BJ (cell line): Measurements from ENCODE around the gene APBA2. TPM values are rescaled to one million over a fixed set of nuclear protein-coding genes. Genes with fewer than 3 reads are reported as not detected.

Experiments used
- CTCF ChIA-PET: fragments of 350-600 bp; formaldehyde crosslinking; extraction: SDS; loops from one replicate; lab custom pipeline; 2021; ENCODE audit warnings: antibody characterized with exemption, inconsistent platforms; lab: Yijun Ruan, JAX
- POLR2A ChIA-PET: fragments of 300-600 bp; sonication (Branson Sonifier 250); formaldehyde crosslinking; extraction: SDS; loops from one replicate; lab custom pipeline; 2021; ENCODE audit warnings: antibody characterized with exemption; lab: Charles Lee
- DNase-seq: peaks from one replicate; pipeline ENCODE4 v3.0.0-alpha.2; 2011; ENCODE audit warnings: low read depth
- H3K27me3 ChIP-seq: 2 replicates; pipeline ENCODE4 v1.6.0; 2011; ENCODE audit warnings: low read length; ENCODE audit not compliant: control insufficient read depth, insufficient read depth
- H3K36me3 ChIP-seq: 2 replicates; pipeline ENCODE4 v1.5.1; 2011; ENCODE audit warnings: low read length; ENCODE audit not compliant: control insufficient read depth, insufficient read depth
- H3K4me3 ChIP-seq: 2 replicates; pipeline ENCODE4 v1.5.1; 2011; ENCODE audit warnings: low read depth, mild to moderate bottlenecking, control low read depth, low read length
- polyA plus RNA-seq: library from polyadenylated mRNA; depleted of rRNA; stranded (reverse); fragments of >200 nt; gene quantifications from 2 replicates; pipeline ENCODE4 v1.2.3, GENCODE V29; 2011
- TF ChIP-seq, protein P1 (sequence below): IDR thresholded peaks from 2 replicates; pipeline ENCODE4 v1.5.1; 2011; ENCODE audit warnings: low read depth, mild to moderate bottlenecking, control low read depth, inconsistent platforms, low read length, moderate library complexity; ENCODE audit not compliant: insufficient read depth

Gene APBA2
- polyA plus RNA-seq, 1 experiment, result 15.1 TPM

DNA sequence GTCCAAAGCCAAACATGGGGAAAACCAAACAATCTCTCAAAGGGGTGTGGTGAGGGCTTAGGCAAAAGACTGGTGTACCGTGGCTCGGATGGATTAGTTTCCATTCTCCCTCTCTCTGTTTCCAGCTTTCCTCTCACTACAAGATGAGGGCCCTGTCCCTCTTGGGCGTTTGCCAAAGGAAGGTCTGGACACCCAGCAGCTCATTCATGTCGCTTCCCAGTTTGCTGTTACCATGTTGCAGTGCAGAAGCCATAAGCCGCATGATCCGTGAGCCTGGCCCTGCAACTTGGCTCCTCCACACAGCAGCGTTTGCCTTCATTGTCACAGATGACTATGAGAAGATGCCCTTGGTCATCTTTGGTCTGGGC is 92.2 kb downstream of the APBA2 start:
- no peak overlapping the region for H3K4me3 ChIP-seq
- DNase-seq, result no peak
- no peaks in the 10 kb centered on the region for H3K36me3 ChIP-seq
- TF ChIP-seq, protein P1, sequence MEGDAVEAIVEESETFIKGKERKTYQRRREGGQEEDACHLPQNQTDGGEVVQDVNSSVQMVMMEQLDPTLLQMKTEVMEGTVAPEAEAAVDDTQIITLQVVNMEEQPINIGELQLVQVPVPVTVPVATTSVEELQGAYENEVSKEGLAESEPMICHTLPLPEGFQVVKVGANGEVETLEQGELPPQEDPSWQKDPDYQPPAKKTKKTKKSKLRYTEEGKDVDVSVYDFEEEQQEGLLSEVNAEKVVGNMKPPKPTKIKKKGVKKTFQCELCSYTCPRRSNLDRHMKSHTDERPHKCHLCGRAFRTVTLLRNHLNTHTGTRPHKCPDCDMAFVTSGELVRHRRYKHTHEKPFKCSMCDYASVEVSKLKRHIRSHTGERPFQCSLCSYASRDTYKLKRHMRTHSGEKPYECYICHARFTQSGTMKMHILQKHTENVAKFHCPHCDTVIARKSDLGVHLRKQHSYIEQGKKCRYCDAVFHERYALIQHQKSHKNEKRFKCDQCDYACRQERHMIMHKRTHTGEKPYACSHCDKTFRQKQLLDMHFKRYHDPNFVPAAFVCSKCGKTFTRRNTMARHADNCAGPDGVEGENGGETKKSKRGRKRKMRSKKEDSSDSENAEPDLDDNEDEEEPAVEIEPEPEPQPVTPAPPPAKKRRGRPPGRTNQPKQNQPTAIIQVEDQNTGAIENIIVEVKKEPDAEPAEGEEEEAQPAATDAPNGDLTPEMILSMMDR, result no peak
- H3K27me3 ChIP-seq, result no peaks in the 10 kb centered on the region
- POLR2A ChIA-PET, result no interaction called here
- CTCF ChIA-PET, result interaction anchor here (0.6 kb wide), 1 partner anchor 109 kb away, joined by 3 read pairs; no protein-coding TSS in a partner anchor

DNA sequence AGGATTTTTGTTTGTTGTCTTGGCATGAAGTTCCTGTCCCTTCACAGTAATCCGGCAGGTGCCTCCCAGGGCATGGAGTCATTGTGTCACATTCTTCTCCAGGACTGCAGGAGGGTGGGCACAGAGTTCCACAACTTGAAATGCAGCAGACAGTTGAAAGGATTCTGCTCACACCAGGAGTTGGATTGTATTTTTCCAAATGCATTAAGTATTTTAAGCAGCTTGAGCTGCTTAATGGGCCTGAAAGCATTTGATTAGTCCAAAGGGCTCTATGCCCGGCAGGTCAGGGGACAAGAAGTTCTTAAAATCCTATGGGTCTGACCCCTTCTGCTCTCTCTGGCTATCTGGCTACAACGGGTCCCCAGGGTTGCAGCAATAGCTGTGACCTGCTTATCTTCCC is 92.9 kb downstream of the APBA2 start:
- Histone ChIP-seq H3K4me3 (no peak overlapping the region), H3K27me3 (no peaks in the 10 kb centered on the region), H3K36me3 (no peaks in the 10 kb centered on the region)
- TF ChIP-seq, protein P1, result no peak
- POLR2A ChIA-PET, result no interaction called here
- DNase-seq, result no peak
- CTCF ChIA-PET, result no interaction called here

DNA sequence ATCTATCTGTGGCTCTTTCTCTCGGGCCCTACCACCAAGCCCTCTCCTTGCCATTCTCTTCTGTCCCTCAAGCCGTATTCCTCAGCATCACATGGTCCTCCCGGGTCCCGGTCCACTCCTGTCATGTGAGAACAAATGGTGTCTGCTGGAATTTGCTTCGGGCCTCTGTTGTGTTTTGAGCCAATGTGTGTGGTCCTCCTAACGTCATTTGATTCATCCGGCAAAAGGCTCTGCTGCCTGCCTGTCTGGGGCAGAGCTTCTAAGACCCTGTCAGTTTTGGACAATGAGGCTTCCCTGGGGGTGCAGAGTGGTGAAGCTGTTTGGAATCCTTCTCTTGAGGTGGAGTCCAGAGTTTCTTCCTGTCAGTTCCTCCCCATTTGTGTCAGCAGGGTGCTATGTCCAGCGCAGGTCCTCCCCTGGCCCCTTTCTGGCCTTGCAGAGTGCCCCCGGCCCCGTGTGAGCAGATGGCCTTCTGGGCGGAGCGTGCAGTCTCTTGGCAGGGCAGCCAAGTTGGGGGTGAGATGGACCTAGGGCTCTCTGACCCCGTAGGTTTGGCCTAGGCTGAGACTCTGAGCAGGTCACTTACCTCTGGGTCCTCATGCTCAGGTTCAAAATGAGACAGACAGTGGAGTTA is 93.6 kb downstream of the APBA2 start:
- Histone ChIP-seq H3K36me3 (no peaks in the 10 kb centered on the region), H3K4me3 (no peak overlapping the region), H3K27me3 (no peaks in the 10 kb centered on the region)
- TF ChIP-seq, protein P1, result no peak
- no peak for DNase-seq
- ChIA-PET POLR2A (no interaction called here), CTCF (interaction anchor here (0.7 to 1.6 kb wide), 2 partner anchors 12 to 60 kb away, joined by 3 to 5 read pairs; no protein-coding TSS in a partner anchor)

DNA sequence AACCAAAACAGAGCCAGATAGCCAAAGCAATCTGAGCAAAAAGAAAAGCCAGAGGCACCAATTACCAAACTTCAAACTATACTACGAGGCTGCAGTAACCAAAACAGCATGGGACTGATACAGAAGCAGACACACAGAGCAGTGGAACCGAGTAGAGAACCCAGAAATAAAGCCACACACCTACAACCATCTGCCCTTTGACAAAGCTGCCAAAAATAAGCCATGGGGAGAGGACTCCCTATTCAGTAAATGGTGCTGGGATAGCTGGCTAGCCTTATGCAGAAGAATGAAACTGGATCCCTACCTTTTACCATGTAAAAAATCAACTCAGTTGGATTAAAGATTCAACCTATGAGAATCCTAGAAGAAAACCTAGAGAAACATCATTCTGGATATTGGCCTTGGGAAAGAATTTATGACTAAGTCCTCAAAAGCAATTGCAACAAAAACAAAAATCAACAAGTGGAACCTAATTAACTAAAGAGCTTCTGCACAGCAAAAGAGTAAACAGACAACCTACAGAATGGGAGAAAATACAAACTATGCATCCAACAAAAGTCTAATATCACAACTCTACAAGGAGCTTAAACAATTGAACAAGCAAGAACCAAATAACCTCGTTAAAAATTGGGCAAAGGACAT is 95.1 kb downstream of the APBA2 start:
- ChIA-PET CTCF (interaction anchor here (1.6 kb wide), 1 partner anchor 11 kb away, joined by 5 read pairs; no protein-coding TSS in a partner anchor), POLR2A (no interaction called here)

DNA sequence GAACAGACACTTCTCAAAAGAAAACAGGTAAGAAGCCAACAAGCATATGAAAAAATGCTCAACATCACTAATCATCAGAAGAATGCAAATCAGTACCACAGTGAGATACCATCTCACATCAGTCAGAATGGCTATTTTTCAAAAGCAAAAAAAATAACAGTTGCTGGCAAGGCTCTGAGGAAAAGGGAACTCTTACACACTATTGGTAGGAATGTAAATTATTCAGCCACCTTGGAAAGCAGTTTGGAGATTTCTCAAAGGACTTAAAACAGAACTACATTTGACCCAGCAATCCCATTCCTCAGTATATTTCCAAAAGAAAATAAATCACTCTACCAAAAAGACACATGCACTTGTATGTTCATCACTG is 95.6 kb downstream of the APBA2 start:
- CTCF ChIA-PET, result interaction anchor here (1.8 kb wide), 1 partner anchor 26 kb away, joined by 4 read pairs; no protein-coding TSS in a partner anchor
- Histone ChIP-seq H3K27me3 (no peaks in the 10 kb centered on the region), H3K36me3 (no peaks in the 10 kb centered on the region), H3K4me3 (no peak overlapping the region)
- DNase-seq, result no peak
- POLR2A ChIA-PET, result no interaction called here
- TF ChIP-seq, protein P1, result no peak

More for the DNA sequence above, 95.1 kb downstream of the APBA2 start:
- TF ChIP-seq, protein P1, result no peak
- Histone ChIP-seq H3K27me3 (no peaks in the 10 kb centered on the region), H3K36me3 (no peaks in the 10 kb centered on the region), H3K4me3 (no peak overlapping the region)
- no peak for DNase-seq
